HepG2 (cell line): ENCODE data around the gene GRHL1. TPM values are rescaled to one million over a fixed set of nuclear protein-coding genes. Genes with fewer than 3 reads are reported as not detected.

Experiments
- ATAC-seq: fragments of 200-7000 bp; cut with Tn5 transposase; 3 replicates; pipeline ENCODE4 v1.9.1; 2020; ENCODE audit warnings: mild to moderate bottlenecking, moderate library complexity
- BruUV-seq: library from RNA; stranded (reverse); fragments of 400-500 nt; replicated peaks from 2 replicates; lab custom pipeline; 2021; lab: Mats Ljungman, UMichigan
- CTCF ChIA-PET: fragments of 300-600 bp; formaldehyde crosslinking; extraction: SDS; loops from one replicate; lab custom pipeline; 2021; ENCODE audit warnings: low total read pairs, inconsistent platforms, low intra/inter-chr PET ratio; lab: Yijun Ruan, JAX
- POLR2A ChIA-PET: fragments of 350-600 bp; sonication (Branson Sonifier 250); formaldehyde crosslinking; loops from one replicate; lab custom pipeline; 2020; ENCODE audit warnings: antibody characterized with exemption, inconsistent platforms; lab: Yijun Ruan, JAX
- DNase-seq: peaks from one replicate; pipeline ENCODE4 v3.0.0-alpha.2; 2015; ENCODE audit warnings: low spot score
- FAIRE-seq: peaks from 3 replicates; lab custom pipeline; 2011; peaks lifted over from hg19 to GRCh38; lab: Jason Lieb, UNC
- H2AFZ ChIP-seq: one replicate; pipeline ENCODE4 v1.6.1; 2011; ENCODE audit warnings: low read length, inconsistent platforms
- H3K27ac ChIP-seq: fragments of 300-600 bp; 3 replicates; pipeline ENCODE4 v1.8.0; 2011; ENCODE audit warnings: mixed run types, mild to moderate bottlenecking, mixed read lengths, low read length, inconsistent platforms; ENCODE audit not compliant: insufficient read depth; ENCODE audit errors: extremely low read length
- H3K27me3 ChIP-seq, 2 experiments: fragments of 200-600 bp in 1 of 2; 2 replicates in 1 of 2; 3 replicates in 1 of 2; pipeline versions ENCODE4 v1.6.0 to v1.8.0; 2011; ENCODE audit warnings: low read length in 2 of 2, mild to moderate bottlenecking in 2 of 2, moderate library complexity in 2 of 2, inconsistent platforms in 1 of 2; ENCODE audit not compliant: insufficient read depth in 2 of 2, control insufficient read depth in 1 of 2
- H3K36me3 ChIP-seq, 2 experiments: fragments of 200-600 bp in 1 of 2; replicated peaks in 1 of 2; 2 replicates in 1 of 2; 3 replicates in 1 of 2; pipeline versions ENCODE4 v1.5.1 to v1.8.0; 2011; ENCODE audit warnings: low read length in 2 of 2, inconsistent platforms in 1 of 2; ENCODE audit not compliant: insufficient read depth in 2 of 2, control insufficient read depth in 1 of 2
- H3K4me1 ChIP-seq: 2 replicates; pipeline ENCODE4 v1.5.1; 2012; ENCODE audit warnings: low read length, inconsistent platforms; ENCODE audit not compliant: insufficient read depth
- H3K4me2 ChIP-seq: 2 replicates; pipeline ENCODE4 v1.6.0; 2011; ENCODE audit warnings: low read depth, low read length, inconsistent platforms
- H3K4me3 ChIP-seq, 3 experiments: fragments of 200-600 bp in 1 of 3; sonication (generic), shearing (Covaris generic) in 1 of 3; replicated peaks in 1 of 3; 2 replicates each; pipeline ENCODE4 v1.5.1; 2011 to 2016; ENCODE audit warnings: low read length in 3 of 3, inconsistent platforms in 2 of 3, low read depth in 2 of 3, mild to moderate bottlenecking in 2 of 3, control low read depth in 1 of 3, mixed read lengths in 1 of 3; ENCODE audit not compliant: insufficient read depth in 1 of 3
- H3K79me2 ChIP-seq: one replicate; pipeline ENCODE4 v1.6.1; 2011; ENCODE audit warnings: low read length, inconsistent platforms; ENCODE audit not compliant: insufficient read depth
- H3K9ac ChIP-seq: 2 replicates; pipeline ENCODE4 v1.6.0; 2011; ENCODE audit warnings: mild to moderate bottlenecking, low read depth, low read length, inconsistent platforms; ENCODE audit not compliant: insufficient read depth
- H3K9me3 ChIP-seq: 2 replicates; pipeline ENCODE4 v1.5.1; 2012; ENCODE audit warnings: mild to moderate bottlenecking, low read length
- H4K20me1 ChIP-seq: 2 replicates; pipeline ENCODE4 v1.6.0; 2011; ENCODE audit warnings: inconsistent platforms, mild to moderate bottlenecking, low read length, moderate library complexity; ENCODE audit not compliant: insufficient read depth
- EP300 ChIP-seq, 3 experiments: sonication (generic) in 1 of 3; formaldehyde crosslinking in 1 of 3; IDR thresholded peaks; 2 replicates each; pipeline versions ENCODE4 v1.5.1 to v1.6.1; 2011 to 2020; ENCODE audit warnings: low read depth in 2 of 3, low read length in 2 of 3, borderline replicate concordance in 1 of 3, improper control_type of control experiment in 1 of 3, mild to moderate bottlenecking in 1 of 3, missing genetic modification reagents in 1 of 3, moderate library complexity in 1 of 3
- FOSL2 ChIP-seq: sonication (generic); formaldehyde crosslinking; IDR thresholded peaks from 2 replicates; pipeline ENCODE4 v1.4.0; 2020; ENCODE audit warnings: missing genetic modification reagents
- MED8 ChIP-seq: sonication (generic); formaldehyde crosslinking; IDR thresholded peaks from 2 replicates; pipeline ENCODE4 v1.8.1; 2023; ENCODE audit warnings: mild to moderate bottlenecking, missing genetic modification reagents; ENCODE audit not compliant: insufficient replicate concordance
- NFIC ChIP-seq: IDR thresholded peaks from 2 replicates; pipeline ENCODE4 v1.6.1; 2012; ENCODE audit warnings: mild to moderate bottlenecking, low read length, inconsistent platforms
- NFRKB ChIP-seq: fragments of 450-650 bp; IDR thresholded peaks from 2 replicates; pipeline ENCODE4 v1.6.1; 2017
- NKX3-1 ChIP-seq: sonication (generic); formaldehyde crosslinking; IDR thresholded peaks from 2 replicates; pipeline ENCODE4 v1.5.0; 2020; ENCODE audit warnings: missing genetic modification reagents
- RAD51 ChIP-seq: fragments of 450-650 bp; IDR thresholded peaks from 2 replicates; pipeline ENCODE4 v1.6.1; 2016; ENCODE audit warnings: borderline replicate concordance
- SPEN ChIP-seq: sonication (generic); formaldehyde crosslinking; IDR thresholded peaks from 2 replicates; pipeline ENCODE4 v1.5.1; 2020; ENCODE audit warnings: low read depth, mild to moderate bottlenecking, missing genetic modification reagents
- TEAD3 ChIP-seq: optimal IDR thresholded peaks from 2 replicates; pipeline ENCODE3; 2016; ENCODE audit warnings: borderline replicate concordance
- TRIM22 ChIP-seq: fragments of 450-650 bp; IDR thresholded peaks from 2 replicates; pipeline ENCODE4 v1.6.1; 2017
- XBP1 ChIP-seq: sonication (generic); formaldehyde crosslinking; IDR thresholded peaks from 2 replicates; pipeline ENCODE4 v1.5.0; 2020; ENCODE audit warnings: missing genetic modification reagents
- ZFP36L1 ChIP-seq: sonication (generic); formaldehyde crosslinking; IDR thresholded peaks from 2 replicates; pipeline ENCODE4 v1.8.0; 2022; ENCODE audit warnings: mild to moderate bottlenecking, missing genetic modification reagents, moderate library complexity
- ZNF367 ChIP-seq: sonication (generic); formaldehyde crosslinking; IDR thresholded peaks from 2 replicates; pipeline ENCODE4 v1.4.0; 2020; ENCODE audit warnings: missing genetic modification reagents, borderline replicate concordance
- ZNF607 ChIP-seq: sonication (generic); formaldehyde crosslinking; IDR thresholded peaks from 2 replicates; pipeline ENCODE4 v1.5.1; 2020; ENCODE audit warnings: missing genetic modification reagents, mild to moderate bottlenecking, borderline replicate concordance
- ZNF749 ChIP-seq: sonication (generic); formaldehyde crosslinking; IDR thresholded peaks from 2 replicates; pipeline ENCODE4 v1.8.0; 2022; ENCODE audit warnings: mild to moderate bottlenecking, missing genetic modification reagents, moderate library complexity, borderline replicate concordance
- WGBS: methylation state at CpG from one replicate; pipeline ENCODE4 v1.1.6; 2017; ENCODE audit warnings: low lambda C conversion rate; 5-methylcytosine and 5-hydroxymethylcytosine counted together
- in situ Hi-C: cut with HindIII; loops from 2 replicates; pipeline ENCODE4 v1.10.0; 2017; ENCODE audit warnings: low pct_unique_long_range_greater_than_20kb; ENCODE audit not compliant: extremely low pct_ligation_motif_present
- intact Hi-C: fragments of 100-400 bp; cut with micrococcal nuclease; formaldehyde crosslinking; loops from one replicate; pipeline ENCODE4 v1.10.0; 2022; ENCODE audit not compliant: unreplicated experiment
- polyA plus RNA-seq, 8 experiments: library from polyadenylated mRNA; depleted of rRNA in 3 of 8; stranded (reverse) in 7 of 8; unstranded in 1 of 8; fragments of >200 nt; fragmentation: Illumina TruSeq in 4 of 8; extraction: Trizol in 4 of 8; gene quantifications; 2 replicates each; pipeline versions ENCODE4 v1.2.1 to v1.2.3, GENCODE V29; 2011 to 2016; ENCODE audit warnings: low read depth in 4 of 8, missing spikeins in 1 of 8, mixed read lengths in 1 of 8; ENCODE audit not compliant: insufficient read depth in 1 of 8
- total RNA-seq, 5 experiments: library from RNA; depleted of rRNA; stranded (reverse); fragments of >200 nt; fragmentation: Illumina TruSeq; extraction: Trizol; gene quantifications; 2 replicates each; pipeline ENCODE4 v1.2.3, GENCODE V29; 2016; ENCODE audit warnings: low read depth in 1 of 5

Gene GRHL1
- total and polyA plus RNA-seq, 2 of the 13 experiments (the other 11 are each of a cell fraction or from before 2014, with no cell fraction given) = 9.3 to 12.0 TPM

- TF ChIP-seq SPEN (CRISPR knock-in tag) = no peak
- no peak for TF ChIP-seq NFIC
- no peak for TF ChIP-seq ZFP36L1 (CRISPR knock-in tag)
- TF ChIP-seq, all 625 proteins: peak for 0
These were observed 65.3 kb downstream of the GRHL1 start (continued) for GRCh38 chr2:10016802-10017258.

- ChIA-PET CTCF (no interaction called here), POLR2A (no interaction called here)
- no peak for TF ChIP-seq NKX3-1 (CRISPR knock-in tag)
- 0 out of 2 replicates have a peak, but pooled peaks have one; percentile 23 for TF ChIP-seq ZNF607 (CRISPR knock-in tag)
- in situ Hi-C loops = no loop called here
- DNase-seq (no peak), FAIRE-seq (no peak), ATAC-seq (no peak)
- Histone ChIP-seq H3K27me3 (peaks cover 7 to 36% of the 10 kb centered on the region in 2 experiments; a peak in 4 of 5 replicates), H3K79me2 (no peaks in the 10 kb centered on the region), H4K20me1 (no peaks in the 10 kb centered on the region), H3K9ac (no peak overlapping the region), H3K4me3 (no peak overlapping the region), H2AFZ (no peak overlapping the region), H3K4me1 (peaks cover 32% of the 10 kb centered on the region), H3K27ac (no peak overlapping the region), H3K36me3 (no peaks in the 10 kb centered on the region), H3K4me2 (no peak overlapping the region), H3K9me3 (no peaks in the 10 kb centered on the region)
- intact Hi-C loops = no loop called here
- 54% methylated on average over 5 of the region's 5 CpGs for whole genome bisulfite sequencing
- BruUV-seq = no TSS peak
These were observed 65.9 kb downstream of the GRHL1 start for GRCh38 chr2:10017313-10017941.

- Histone ChIP-seq H2AFZ (no peak overlapping the region), H3K27ac (no peak overlapping the region), H3K79me2 (no peaks in the 10 kb centered on the region), H3K4me2 (peak overlapping the region; percentile 13; the same call in 1 of the 2 replicates), H3K9me3 (no peaks in the 10 kb centered on the region), H3K27me3 (peaks cover 11 to 54% of the 10 kb centered on the region in 2 experiments; a peak in 4 of 5 replicates), H3K9ac (no peak overlapping the region), H4K20me1 (no peaks in the 10 kb centered on the region), H3K4me3 (no peak overlapping the region), H3K36me3 (no peaks in the 10 kb centered on the region), H3K4me1 (peaks cover 32% of the 10 kb centered on the region)
- ChIA-PET POLR2A (interaction anchor here (0.9 to 2.4 kb wide), 2 partner anchors 10 to 27 kb away, joined by 3 to 11 read pairs; no protein-coding TSS in a partner anchor), CTCF (no interaction called here)
- ATAC-seq (peak; percentile 20; the same call in 2 of the 3 replicates), DNase-seq (peak; percentile 37), FAIRE-seq (no peak)
- WGBS = 3% methylated on average over 8 of the region's 8 CpGs
- in situ Hi-C loops = no loop called here
- BruUV-seq = no TSS peak
- intact Hi-C loops = no loop called here
- TF ChIP-seq ZNF749 (CRISPR knock-in tag) (no peak), ZNF367 (no peak), TEAD3 (CRISPR knock-in tag) (peak; percentile 81), TRIM22 (no peak), XBP1 (no peak), MED8 (CRISPR knock-in tag) (no peak), FOSL2 (CRISPR knock-in tag) (peak; percentile 73), RAD51 (no peak), EP300 (IDR thresholded peaks at IDR 0.05; ENCODE audit: low read depth in 2 of 2, low read length in 2 of 2) (peak in 1 of 2 experiments; percentile 24; a peak in 1 of 4 replicates), EP300 (CRISPR knock-in tag; IDR thresholded peaks at IDR 0.05; ENCODE audit: borderline replicate concordance) (no peak), NFRKB (no peak)
These were observed 67.7 kb downstream of the GRHL1 start for GRCh38 chr2:10019174-10019573.
